Measurements from ENCODE around the gene GATA6. TPM values are rescaled to one million over a fixed set of nuclear protein-coding genes. Genes with fewer than 3 reads are reported as not detected.

Gene GATA6
- polyA plus RNA-seq, 1 donor (not counting 4 experiments of a cell fraction or from before 2014, with no cell fraction given): 0.37 TPM

DNA sequence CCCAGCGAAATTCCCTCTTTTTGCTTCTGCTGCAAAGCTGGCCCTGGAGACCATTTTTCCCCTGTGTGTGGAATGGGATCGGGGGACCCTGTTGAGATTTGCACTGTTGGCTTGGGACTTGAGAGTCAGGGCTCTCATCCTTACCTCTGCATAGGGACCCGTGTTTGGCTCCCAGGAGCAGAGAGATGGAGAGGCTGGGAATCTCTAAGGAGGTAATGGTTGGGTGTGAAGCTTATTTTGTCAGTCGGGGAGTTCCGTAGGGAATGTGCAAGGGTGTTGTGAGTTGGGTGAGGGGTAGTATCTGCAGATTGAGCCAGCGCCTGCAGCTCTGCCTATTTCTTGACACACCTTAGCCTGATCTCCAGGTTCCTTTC lies 4.5 kb downstream of the GATA6 start:
- no peak overlapping the region for H3K27ac ChIP-seq (ENCODE audit: control insufficient read depth, insufficient read depth, low read length)
- no peaks in the 10 kb centered on the region for H3K79me2 ChIP-seq (ENCODE audit: control insufficient read depth, insufficient read depth, low read length)
- no peaks in the 10 kb centered on the region for H3K36me3 ChIP-seq (ENCODE audit: control insufficient read depth in 2 of 2, extremely low read depth in 1 of 2, insufficient read depth in 2 of 2, low read length in 2 of 2)
- dilution Hi-C loops (cut with MboI; ENCODE audit: extremely low pct_ligation_motif_present, low sequenced_read_pairs): no loop called here
- H4K20me1 ChIP-seq (ENCODE audit: control insufficient read depth, extremely low read depth, insufficient read depth, low read length): no peaks in the 10 kb centered on the region
- H3K9me1 ChIP-seq (ENCODE audit: control insufficient read depth, extremely low read depth, insufficient read depth, low read length): no peaks in the 10 kb centered on the region
- H3K4me3 ChIP-seq (ENCODE audit: control insufficient read depth in 2 of 3, extremely low read depth in 1 of 3, insufficient read depth in 2 of 3, low read depth in 1 of 3, low read length in 3 of 3): no peak overlapping the region
- DNase-seq (ENCODE audit: low read depth, low spot score): no peak
- H3K9ac ChIP-seq (ENCODE audit: control insufficient read depth, extremely low read depth, insufficient read depth, low read length): no peak overlapping the region
- H3K27me3 ChIP-seq (ENCODE audit: control insufficient read depth, extremely low read depth, insufficient read depth, low read length): peaks cover 76% of the 10 kb centered on the region
- TF ChIP-seq, protein P1, sequence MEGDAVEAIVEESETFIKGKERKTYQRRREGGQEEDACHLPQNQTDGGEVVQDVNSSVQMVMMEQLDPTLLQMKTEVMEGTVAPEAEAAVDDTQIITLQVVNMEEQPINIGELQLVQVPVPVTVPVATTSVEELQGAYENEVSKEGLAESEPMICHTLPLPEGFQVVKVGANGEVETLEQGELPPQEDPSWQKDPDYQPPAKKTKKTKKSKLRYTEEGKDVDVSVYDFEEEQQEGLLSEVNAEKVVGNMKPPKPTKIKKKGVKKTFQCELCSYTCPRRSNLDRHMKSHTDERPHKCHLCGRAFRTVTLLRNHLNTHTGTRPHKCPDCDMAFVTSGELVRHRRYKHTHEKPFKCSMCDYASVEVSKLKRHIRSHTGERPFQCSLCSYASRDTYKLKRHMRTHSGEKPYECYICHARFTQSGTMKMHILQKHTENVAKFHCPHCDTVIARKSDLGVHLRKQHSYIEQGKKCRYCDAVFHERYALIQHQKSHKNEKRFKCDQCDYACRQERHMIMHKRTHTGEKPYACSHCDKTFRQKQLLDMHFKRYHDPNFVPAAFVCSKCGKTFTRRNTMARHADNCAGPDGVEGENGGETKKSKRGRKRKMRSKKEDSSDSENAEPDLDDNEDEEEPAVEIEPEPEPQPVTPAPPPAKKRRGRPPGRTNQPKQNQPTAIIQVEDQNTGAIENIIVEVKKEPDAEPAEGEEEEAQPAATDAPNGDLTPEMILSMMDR (optimal IDR thresholded peaks at IDR 0.05 in 1 of 3, IDR thresholded peaks at IDR 0.05 in 1 of 3, conservative IDR thresholded peaks at IDR 0.05 in 1 of 3; ENCODE audit: extremely low read depth in 1 of 3, insufficient read depth in 2 of 3, low read length in 3 of 3): no peak
- TF ChIP-seq EZH2 (IDR thresholded peaks at IDR 0.05; ENCODE audit: low read length): peak; percentile 61
- peaks cover 5% of the 10 kb centered on the region for H3K4me1 ChIP-seq (ENCODE audit: control insufficient read depth, extremely low read depth, insufficient read depth, low read length)
- FAIRE-seq: no peak
- H3K4me2 ChIP-seq (ENCODE audit: control insufficient read depth, extremely low read depth, insufficient read depth, low read depth, low read length): no peak overlapping the region
- H2AFZ ChIP-seq (ENCODE audit: control insufficient read depth, low read length): no peak overlapping the region
- no peaks in the 10 kb centered on the region for H3K9me3 ChIP-seq (ENCODE audit: control insufficient read depth, low read depth, low read length)

DNA sequence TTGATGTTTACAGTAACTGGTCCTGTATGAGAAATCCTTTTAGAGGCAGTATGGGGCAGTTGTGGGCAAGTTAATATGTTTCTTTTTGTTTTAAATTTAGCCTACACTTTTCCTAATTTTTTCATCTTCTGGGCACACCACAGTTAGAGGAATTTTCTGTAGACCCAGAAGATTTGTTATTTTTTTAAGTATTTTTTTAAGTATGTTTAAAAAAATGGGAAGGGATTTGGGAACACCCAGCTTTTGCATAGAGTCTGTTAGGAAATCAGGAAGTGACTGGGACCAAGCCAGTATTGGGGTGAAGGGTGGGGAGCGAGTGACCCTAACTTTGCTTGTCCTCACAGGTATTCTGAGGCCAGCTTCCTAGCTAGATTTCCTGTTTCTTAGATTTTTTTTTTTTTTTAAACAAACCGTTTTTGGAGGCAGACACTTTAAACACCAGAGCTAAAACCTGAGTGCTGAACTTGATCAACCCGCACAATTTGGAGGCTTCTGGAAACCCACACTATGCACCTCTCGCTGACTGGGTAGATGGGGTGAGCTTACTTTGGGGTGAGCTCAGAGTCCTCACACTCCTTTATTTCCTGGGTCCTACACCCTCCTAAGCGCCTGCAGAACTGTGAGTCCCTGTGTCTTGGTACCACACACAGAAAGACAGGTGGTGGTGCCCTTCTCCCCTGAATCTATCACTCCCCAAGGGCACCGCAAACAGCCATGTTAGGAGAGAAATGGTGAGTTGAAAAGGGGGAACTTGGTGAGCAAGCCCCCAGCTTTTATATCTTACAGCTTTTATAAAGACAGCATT lies 5.2 kb downstream of the GATA6 start:
- no peaks in the 10 kb centered on the region for H3K79me2 ChIP-seq (ENCODE audit: control insufficient read depth, insufficient read depth, low read length)
- H3K4me3 ChIP-seq (ENCODE audit: control insufficient read depth in 2 of 3, extremely low read depth in 1 of 3, insufficient read depth in 2 of 3, low read depth in 1 of 3, low read length in 3 of 3): no peak overlapping the region
- H3K27ac ChIP-seq (ENCODE audit: control insufficient read depth, insufficient read depth, low read length): no peak overlapping the region
- FAIRE-seq (no peak), DNase-seq (ENCODE audit: low read depth, low spot score) (no peak)
- no peak overlapping the region for H3K9ac ChIP-seq (ENCODE audit: control insufficient read depth, extremely low read depth, insufficient read depth, low read length)
- H3K4me2 ChIP-seq (ENCODE audit: control insufficient read depth, extremely low read depth, insufficient read depth, low read depth, low read length): no peak overlapping the region
- H3K9me1 ChIP-seq (ENCODE audit: control insufficient read depth, extremely low read depth, insufficient read depth, low read length): no peaks in the 10 kb centered on the region
- peaks cover 5% of the 10 kb centered on the region for H3K4me1 ChIP-seq (ENCODE audit: control insufficient read depth, extremely low read depth, insufficient read depth, low read length)
- TF ChIP-seq EZH2 (IDR thresholded peaks at IDR 0.05; ENCODE audit: low read length): peak; percentile 19
- TF ChIP-seq, protein P1 (optimal IDR thresholded peaks at IDR 0.05 in 1 of 3, IDR thresholded peaks at IDR 0.05 in 1 of 3, conservative IDR thresholded peaks at IDR 0.05 in 1 of 3; ENCODE audit: extremely low read depth in 1 of 3, insufficient read depth in 2 of 3, low read length in 3 of 3): peak in 1 of 3 experiments; percentile 32
- no peaks in the 10 kb centered on the region for H3K36me3 ChIP-seq (ENCODE audit: control insufficient read depth in 2 of 2, extremely low read depth in 1 of 2, insufficient read depth in 2 of 2, low read length in 2 of 2)
- H4K20me1 ChIP-seq (ENCODE audit: control insufficient read depth, extremely low read depth, insufficient read depth, low read length): no peaks in the 10 kb centered on the region
- peaks cover 80% of the 10 kb centered on the region for H3K27me3 ChIP-seq (ENCODE audit: control insufficient read depth, extremely low read depth, insufficient read depth, low read length)
- H3K9me3 ChIP-seq (ENCODE audit: control insufficient read depth, low read depth, low read length): no peaks in the 10 kb centered on the region
- dilution Hi-C loops (cut with MboI; ENCODE audit: extremely low pct_ligation_motif_present, low sequenced_read_pairs): no loop called here
- no peak overlapping the region for H2AFZ ChIP-seq (ENCODE audit: control insufficient read depth, low read length)

All from keratinocyte (primary cell).